ENCODE data around the gene TMEM61.

The TMEM61 gene

DNA sequence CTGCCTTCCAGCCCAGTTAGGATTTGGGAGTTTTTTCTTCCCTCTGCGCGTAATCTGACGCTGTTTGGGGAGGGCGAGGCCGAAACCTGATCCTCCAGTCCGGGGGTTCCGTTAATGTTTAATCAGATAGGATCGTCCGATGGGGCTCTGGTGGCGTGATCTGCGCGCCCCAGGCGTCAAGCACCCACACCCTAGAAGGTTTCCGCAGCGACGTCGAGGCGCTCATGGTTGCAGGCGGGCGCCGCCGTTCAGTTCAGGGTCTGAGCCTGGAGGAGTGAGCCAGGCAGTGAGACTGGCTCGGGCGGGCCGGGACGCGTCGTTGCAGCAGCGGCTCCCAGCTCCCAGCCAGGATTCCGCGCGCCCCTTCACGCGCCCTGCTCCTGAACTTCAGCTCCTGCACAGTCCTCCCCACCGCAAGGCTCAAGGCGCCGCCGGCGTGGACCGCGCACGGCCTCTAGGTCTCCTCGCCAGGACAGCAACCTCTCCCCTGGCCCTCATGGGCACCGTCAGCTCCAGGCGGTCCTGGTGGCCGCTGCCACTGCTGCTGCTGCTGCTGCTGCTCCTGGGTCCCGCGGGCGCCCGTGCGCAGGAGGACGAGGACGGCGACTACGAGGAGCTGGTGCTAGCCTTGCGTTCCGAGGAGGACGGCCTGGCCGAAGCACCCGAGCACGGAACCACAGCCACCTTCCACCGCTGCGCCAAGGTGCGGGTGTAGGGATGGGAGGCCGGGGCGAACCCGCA is 59.1 kb downstream of the TMEM61 start, which contains the start of gene PCSK9:
Gene PCSK9 (plus strand): TSS at position 207 of the 741 bp plus-strand sequence. CDS start 290 bp downstream, at position 497.
- no peak for DNase-seq (ENCODE audit: low spot score)

DNA sequence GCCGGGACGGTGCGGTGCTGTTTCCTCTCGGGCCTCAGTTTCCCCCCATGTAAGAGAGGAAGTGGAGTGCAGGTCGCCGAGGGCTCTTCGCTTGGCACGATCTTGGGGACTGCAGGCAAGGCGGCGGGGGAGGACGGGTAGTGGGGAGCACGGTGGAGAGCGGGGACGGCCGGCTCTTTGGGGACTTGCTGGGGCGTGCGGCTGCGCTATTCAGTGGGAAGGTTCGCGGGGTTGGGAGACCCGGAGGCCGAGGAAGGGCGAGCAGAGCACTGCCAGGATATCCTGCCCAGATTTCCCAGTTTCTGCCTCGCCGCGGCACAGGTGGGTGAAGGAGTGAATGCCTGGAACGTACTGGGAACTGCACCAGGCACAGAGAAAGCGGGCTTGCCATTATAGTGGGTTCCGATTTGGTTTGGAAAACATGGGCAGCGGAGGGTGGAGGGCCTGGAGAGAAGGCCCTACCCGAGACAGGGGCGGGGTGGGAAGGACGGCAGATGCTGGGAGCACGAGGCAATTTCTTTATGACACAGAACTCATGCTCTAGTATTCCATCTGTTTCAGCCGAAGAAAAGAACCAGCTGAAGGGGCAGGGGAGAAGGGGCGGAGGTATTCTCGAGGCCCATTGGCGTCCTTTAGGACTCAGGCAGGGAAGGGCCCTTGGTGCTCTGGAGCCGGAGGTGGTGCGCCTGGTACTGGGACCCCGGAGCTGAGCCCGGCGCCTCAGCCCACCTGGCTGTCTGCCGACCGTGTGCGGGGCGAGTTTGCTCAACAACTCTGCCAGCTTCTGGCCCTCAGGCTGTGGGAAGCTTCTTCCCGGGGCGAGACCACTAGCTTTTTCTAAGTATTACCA is 59.9 kb downstream of the TMEM61 start:
- DNase-seq (ENCODE audit: low spot score) = peak; percentile 43

GRCh38 chr1:55040933-55041494 is 60.6 kb downstream of the TMEM61 start:
- DNase-seq (ENCODE audit: low spot score) = no peak

DNA sequence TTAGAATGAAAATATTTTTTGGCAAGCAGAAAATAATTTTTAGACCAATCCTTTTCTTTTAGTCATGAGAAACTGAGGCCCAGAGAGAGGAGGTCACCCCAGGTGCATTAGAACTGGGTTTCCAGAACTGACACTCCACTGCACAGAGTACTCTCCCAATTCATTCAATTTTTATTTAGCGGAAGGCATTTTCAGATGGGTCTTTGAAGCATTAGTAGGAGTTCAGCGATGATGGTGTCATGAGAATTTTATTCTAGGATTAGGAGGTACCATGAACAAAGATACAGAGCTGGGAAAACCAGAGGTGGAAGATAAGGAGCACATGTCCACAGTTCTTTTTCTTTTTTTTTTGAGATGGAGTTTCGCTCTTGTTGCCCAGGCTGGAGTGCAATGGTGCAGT is 61.2 kb downstream of the TMEM61 start:
- DNase-seq (ENCODE audit: low spot score) = no peak

Data from cerebellar cortex (tissue), 1 donor.